GM21390 (cell line): ENCODE measurements around the gene CFAP161.

Experiments used
- ATAC-seq: cut with Tn5 transposase; IDR thresholded peaks from one replicate; pipeline ENCODE4 v1.9.1; 2021; ENCODE audit not compliant: unreplicated experiment

CFAP161 gene

DNA sequence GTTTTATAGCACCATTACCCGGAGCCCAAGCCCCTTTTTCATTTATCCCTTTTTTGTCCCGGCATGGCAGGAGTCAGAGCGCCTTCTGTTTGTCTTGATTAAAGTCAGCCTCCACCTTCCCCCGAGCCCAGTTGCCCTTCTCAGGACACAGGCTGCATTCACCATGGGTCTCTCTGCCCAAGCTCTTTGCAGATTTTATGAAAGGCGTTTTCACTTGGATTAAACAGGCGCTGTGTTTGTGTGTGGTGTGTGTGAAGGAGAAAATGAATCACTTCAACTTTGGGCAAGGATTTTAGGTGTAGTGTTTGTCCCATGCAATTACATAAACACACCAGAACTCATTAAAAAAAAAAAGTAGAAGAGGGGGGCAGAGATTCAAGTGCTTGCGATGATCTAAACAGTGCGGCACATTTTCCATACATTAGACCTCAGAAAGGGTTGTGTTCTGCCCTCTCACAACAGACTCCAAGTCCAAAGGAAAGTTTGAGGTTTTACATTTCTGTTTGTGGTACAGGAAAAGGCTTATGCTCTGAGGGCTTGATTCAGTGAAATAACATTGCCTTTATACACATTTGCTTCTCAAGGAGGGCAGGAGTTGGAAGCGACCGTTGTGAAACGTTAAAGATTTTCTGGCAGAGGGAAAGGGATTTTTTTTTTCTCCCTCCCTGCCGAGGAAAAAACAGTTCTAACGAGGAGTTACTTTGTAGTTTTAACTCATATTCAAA, 48.1 kb downstream of the CFAP161 start:
- no peak for ATAC-seq

DNA sequence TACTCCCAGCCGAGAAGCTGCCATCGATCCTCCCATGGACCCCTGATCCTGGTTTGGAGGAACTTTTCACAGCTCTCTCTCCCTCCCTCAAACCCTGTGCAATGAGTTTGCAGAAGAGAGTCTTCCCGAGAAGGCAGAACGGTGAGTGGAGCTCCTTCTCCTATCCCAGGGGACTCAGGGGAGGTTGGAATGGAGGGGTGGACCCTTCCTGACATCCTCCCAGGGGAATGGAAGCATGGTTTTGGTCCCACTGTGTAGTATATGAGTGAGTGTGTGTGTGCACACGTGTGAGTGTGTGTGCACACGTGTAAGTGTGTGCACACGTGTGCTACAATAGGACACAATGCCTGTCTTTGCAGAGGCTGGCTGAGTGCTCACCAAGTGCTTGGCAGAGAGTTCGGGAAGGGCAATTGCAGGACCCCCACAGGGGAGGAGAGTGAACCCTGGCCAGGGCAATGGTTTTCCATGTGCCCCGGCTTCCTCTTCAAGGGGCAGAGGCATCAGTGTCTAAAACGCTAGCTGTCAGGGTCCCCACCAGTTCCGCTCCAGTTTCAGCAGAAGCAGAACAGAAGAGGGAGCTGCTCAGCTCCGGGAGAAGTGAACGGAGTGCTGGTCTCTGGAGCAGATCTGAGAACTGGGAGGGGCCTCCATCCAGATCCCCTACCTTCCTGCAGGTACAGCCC, 48.8 kb downstream of the CFAP161 start:
- no peak for ATAC-seq

DNA sequence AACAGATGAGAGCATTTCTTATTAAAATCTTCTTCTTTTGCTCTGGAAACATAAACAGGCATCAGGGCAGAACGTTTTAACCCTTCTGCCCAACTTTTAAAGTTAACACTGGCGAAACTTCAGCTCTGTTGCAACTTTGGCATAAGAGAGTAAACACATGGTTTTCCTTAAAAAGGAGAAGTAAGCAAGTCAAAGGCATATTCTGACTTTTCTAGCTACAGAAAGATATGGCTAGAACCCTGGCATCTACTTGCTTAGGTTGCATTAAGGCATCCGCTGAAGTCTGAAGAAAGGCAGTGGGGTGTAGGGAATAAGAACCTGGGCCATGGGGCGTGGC, 49.3 kb downstream of the CFAP161 start:
- ATAC-seq, result no peak

- no peak for ATAC-seq
Observed at GRCh38 chr15:81184188-81184587, 50.1 kb downstream of the CFAP161 start.

DNA sequence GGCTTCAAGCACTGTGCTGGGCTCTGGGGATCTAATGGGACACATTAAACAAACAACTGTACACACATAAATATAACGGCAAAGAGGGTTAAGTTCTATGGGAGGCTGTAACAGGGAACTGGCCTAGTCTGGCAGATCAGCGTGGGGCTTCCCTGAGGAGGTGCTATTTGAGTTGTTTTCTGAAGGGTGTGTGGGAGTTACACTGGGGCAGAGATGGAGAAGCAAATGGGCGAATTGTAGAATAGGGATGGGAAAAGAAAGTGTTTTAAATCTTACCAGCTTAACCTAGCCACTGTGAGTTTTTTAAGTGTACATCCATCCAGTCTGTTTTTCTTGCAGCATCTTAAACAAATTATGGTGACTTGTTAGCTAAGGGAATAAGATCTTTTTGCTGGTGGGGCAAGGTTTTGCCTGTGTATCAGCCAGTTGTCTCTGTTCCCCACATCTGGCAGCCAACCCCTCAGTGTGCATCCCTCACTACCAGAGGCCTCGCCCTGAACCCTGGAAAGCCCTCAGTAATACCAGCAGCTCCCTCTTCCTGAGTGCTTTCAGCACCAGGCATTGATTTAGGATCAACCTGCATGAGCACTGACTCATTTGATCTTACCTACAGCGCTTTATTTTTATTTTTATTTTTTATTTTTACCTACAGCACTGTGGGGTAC, 51.7 kb downstream of the CFAP161 start:
- ATAC-seq, result no peak

GRCh38 chr15:81188354-81188753, 54.3 kb downstream of the CFAP161 start:
- no peak for ATAC-seq

DNA sequence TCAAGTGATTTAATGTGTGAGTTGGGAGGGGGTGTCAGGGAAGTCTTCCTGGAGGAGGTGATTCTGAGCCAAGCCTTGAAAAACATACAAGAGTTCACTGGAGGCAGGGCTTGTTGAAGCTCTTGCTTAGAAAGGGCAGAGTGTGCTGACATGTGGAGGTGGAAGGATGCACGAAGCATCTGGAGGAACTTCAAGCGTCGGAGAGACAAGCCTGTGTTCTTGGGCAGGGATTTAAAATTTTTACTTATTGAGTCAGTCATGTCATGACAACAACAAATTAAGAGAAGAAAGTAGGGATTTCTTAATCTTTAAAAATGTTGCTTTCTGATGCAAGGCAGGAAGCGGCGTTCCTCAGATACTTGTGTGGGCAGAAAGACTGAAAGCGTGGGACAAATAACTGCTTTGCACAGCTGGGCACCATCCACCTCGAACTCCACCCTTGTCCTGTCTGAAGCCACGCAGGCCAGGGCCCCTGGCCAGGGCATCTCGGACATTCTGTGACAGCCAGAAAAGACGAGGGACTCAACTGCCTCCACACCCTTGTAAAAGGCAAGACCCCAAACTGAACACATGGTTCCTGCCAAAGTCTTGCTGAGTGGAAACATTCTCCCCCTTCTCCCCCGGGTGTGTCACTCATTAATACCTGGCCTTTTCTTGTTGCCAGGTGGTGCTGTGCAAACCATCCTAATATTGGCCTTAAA, 55.7 kb downstream of the CFAP161 start:
- ATAC-seq, result no peak

GRCh38 chr15:81190922-81191507, 56.9 kb downstream of the CFAP161 start:
- no peak for ATAC-seq

GRCh38 chr15:81191701-81192100, 57.6 kb downstream of the CFAP161 start:
- no peak for ATAC-seq

DNA sequence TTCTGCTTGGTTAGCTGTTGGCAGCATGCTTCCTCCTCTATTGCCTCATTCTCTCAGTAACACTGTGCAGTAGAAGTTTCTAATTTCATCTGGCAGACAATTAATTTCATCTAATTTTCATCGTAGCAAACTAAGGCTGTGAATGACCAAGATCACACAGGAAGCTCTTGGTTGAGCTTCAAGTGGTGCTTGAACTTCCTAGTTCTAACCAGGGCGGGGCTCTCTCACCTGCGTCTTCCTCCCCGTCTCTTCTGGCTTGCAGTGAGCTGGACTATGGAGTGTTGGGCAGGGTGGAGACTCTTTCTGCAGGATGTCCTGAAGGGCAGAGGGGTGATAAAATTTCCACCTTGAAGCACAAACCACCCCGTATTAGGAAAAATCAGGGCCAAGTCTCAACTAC, 60.7 kb downstream of the CFAP161 start:
- no peak for ATAC-seq

DNA sequence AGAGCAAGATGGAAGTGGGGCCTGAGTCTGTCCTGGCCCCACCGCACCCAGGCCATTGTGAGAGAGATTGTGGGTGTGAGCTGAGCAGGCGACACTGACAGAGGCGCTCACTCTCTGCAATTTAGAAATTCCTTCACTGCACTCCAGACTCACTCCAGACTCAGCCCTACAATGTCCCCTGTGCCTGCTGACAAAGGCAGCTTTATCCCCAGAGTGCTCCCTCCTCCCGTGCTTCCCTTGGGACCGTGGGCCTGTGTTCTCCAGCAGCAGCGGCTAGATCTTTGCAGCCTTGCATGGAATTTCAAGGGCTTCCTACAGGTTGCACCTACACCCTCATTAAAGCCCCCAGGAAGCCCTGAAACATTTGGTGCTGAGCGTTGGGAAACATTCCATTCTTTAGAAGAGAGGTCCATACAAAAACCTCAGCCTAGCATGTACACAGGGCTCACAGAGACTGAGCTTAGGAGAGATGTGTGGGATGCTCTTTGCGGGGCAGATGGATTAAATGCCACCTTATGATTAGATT, 61.3 kb downstream of the CFAP161 start:
- no peak for ATAC-seq

DNA sequence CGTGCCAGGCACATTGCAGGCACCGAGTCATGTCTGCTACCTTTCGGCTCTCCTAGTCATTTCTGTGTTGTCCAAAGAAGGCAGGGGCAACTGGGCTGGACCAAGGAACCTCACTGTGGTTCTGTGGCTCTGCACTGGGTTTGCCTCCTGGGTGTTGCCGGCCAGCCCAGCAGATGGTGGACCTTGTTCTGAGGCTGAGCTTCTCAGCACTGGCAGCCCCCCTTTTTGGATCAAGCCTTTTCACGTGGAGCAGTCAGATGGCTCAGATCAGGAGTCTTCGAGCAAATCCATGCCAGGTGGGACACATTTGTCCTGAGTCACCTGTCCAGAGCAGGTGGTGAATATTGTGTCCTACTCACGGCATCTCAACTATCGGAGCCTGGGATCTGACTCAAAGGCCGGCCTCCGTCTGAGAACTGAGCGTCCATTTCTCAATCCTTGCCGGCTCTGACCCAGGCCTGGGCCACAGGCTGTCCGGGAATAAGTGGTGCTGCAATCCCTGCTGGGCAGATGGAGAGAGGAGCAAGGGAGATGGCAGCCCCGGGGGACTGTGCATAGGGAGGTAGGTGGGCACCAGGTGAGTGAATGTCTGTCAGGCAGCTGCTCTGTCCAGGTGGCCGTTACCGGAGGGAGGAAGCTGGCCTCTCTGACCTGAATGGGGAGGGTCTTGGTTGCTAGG, 62.6 kb downstream of the CFAP161 start, which contains the start of gene IL16:
IL16 (plus strand) TSS at position 304 of the 679 bp plus-strand sequence. CDS start 28,521 bp downstream, outside the sequence.
- ATAC-seq, result no peak

GRCh38 chr15:81197255-81197630, 63.2 kb downstream of the CFAP161 start:
- ATAC-seq, result no peak

DNA sequence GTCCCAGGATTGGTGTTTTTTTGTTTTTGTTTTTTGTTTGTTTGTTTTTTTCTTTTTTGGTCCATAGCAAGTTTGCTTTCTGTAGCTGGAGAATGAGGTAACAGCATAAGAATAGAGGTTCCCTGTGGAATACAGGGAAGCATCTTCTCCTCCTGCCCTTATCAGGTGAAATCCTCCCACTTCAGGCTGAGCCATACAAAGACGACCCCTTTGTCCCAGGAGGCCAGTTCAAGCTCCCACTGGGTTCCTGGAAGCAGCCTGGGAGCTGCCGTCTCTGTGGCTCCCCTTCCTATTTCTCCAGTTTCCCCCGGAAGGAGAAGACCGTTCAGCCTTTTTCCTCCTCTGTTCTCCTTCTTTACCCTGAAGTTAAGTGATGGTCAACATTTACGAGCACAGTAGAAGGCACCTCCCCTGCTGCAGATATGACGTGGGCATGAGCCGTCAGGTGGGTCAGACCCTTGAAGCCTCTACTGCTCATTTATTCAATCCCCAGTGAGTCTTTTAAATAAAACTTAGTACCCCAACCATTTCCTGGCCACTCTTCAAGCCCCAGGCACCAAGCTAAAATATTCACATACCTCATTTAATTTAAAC, 63.7 kb downstream of the CFAP161 start:
- no peak for ATAC-seq
